GM18511 (cell line): ENCODE measurements around the gene PSMB8.
"Not testable (repeated sequence)": the region's sequence is repeated elsewhere in the genome, so short reads cannot be mapped to it uniquely, and the experiment has no call there.

Source experiments
- ATAC-seq: cut with Tn5 transposase; IDR thresholded peaks from one replicate; pipeline ENCODE4 v1.9.1; 2021; ENCODE audit warnings: mild to moderate bottlenecking, moderate library complexity; ENCODE audit not compliant: unreplicated experiment

PSMB8 gene

GRCh38 chr6:32843979-32844838, at the start of gene PSMB8:
TSS of gene PSMB8 (minus strand) at chr6:32844047. CDS start at chr6:32843996, 51 bp downstream.
- peak; percentile 74 for ATAC-seq

- ATAC-seq: no peak
Observed at GRCh38 chr6:32890831-32891230, 47.0 kb upstream of the PSMB8 start.

- no peak for ATAC-seq
Observed at GRCh38 chr6:32889533-32889932, 45.7 kb upstream of the PSMB8 start.

GRCh38 chr6:32888576-32888975, 44.7 kb upstream of the PSMB8 start:
- no peak for ATAC-seq

- no peak for ATAC-seq
Observed at GRCh38 chr6:32887616-32888015, 43.8 kb upstream of the PSMB8 start.

GRCh38 chr6:32886681-32887383, 43.0 kb upstream of the PSMB8 start:
- no peak for ATAC-seq

- ATAC-seq: no peak
Observed at GRCh38 chr6:32885698-32886286, 41.9 kb upstream of the PSMB8 start.

- ATAC-seq: no peak
Observed at GRCh38 chr6:32883789-32884188, 39.9 kb upstream of the PSMB8 start.

GRCh38 chr6:32882879-32883250, 39.0 kb upstream of the PSMB8 start:
- no peak for ATAC-seq

GRCh38 chr6:32880962-32881361, 37.1 kb upstream of the PSMB8 start:
- ATAC-seq: not testable (repeated sequence)

- no peak for ATAC-seq
Observed at GRCh38 chr6:32879691-32880090, 35.8 kb upstream of the PSMB8 start.

GRCh38 chr6:32876603-32877002, 32.8 kb upstream of the PSMB8 start:
- ATAC-seq: no peak

- ATAC-seq: not testable (repeated sequence)
Observed at GRCh38 chr6:32873947-32874346, 30.1 kb upstream of the PSMB8 start.

GRCh38 chr6:32868257-32868788, 24.5 kb upstream of the PSMB8 start:
- no peak for ATAC-seq

- ATAC-seq: no peak
Observed at GRCh38 chr6:32867554-32868256, 23.9 kb upstream of the PSMB8 start.

- peak; percentile 52 for ATAC-seq
Observed at GRCh38 chr6:32867022-32867477, 23.2 kb upstream of the PSMB8 start.

GRCh38 chr6:32865724-32866443, 22.0 kb upstream of the PSMB8 start:
- no peak for ATAC-seq

GRCh38 chr6:32862725-32863124, 18.9 kb upstream of the PSMB8 start:
- no peak for ATAC-seq

GRCh38 chr6:32860674-32861073, 16.8 kb upstream of the PSMB8 start:
- no peak for ATAC-seq

- ATAC-seq: no peak
Observed at GRCh38 chr6:32858194-32858593, 14.3 kb upstream of the PSMB8 start.
